ENCODE results near the gene SRL.

SRL gene

DNA sequence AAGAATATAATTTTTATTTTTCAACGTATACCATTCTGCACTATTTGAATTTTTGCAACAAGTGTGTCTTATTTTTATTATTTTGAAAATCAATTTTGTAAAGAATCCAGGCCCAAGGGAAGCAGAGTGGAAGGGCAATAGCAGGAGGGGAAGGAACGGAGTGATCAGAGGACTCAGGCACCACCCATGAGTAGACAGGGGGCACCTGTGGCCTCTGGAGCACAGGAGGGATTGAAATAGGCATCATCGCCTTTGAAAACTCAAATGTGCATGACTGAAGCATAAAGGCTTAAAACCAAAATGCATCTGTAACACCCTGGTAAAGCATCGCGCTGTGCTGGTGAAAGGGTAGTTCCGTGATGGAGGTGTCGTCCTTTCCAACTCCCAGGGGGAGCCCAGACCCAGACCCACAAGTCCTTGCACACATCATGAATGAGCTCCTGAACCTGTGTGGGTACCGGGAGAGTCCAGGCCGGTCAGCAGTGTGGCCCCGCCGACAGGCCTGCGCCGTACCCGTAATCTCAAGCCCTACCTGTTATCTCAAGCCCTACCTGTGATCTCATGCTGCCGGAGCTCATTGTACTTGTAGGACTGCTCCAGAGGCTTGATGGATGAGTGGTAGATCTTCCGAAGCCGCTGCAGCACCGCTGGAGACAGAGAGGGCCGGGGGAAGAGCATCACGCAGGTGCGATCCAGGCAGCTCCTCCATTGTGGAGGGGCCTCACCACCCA, 39.1 kb downstream of the SRL start:
- TF ChIP-seq, protein P1, sequence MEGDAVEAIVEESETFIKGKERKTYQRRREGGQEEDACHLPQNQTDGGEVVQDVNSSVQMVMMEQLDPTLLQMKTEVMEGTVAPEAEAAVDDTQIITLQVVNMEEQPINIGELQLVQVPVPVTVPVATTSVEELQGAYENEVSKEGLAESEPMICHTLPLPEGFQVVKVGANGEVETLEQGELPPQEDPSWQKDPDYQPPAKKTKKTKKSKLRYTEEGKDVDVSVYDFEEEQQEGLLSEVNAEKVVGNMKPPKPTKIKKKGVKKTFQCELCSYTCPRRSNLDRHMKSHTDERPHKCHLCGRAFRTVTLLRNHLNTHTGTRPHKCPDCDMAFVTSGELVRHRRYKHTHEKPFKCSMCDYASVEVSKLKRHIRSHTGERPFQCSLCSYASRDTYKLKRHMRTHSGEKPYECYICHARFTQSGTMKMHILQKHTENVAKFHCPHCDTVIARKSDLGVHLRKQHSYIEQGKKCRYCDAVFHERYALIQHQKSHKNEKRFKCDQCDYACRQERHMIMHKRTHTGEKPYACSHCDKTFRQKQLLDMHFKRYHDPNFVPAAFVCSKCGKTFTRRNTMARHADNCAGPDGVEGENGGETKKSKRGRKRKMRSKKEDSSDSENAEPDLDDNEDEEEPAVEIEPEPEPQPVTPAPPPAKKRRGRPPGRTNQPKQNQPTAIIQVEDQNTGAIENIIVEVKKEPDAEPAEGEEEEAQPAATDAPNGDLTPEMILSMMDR (IDR thresholded peaks at IDR 0.05) = no peak

DNA sequence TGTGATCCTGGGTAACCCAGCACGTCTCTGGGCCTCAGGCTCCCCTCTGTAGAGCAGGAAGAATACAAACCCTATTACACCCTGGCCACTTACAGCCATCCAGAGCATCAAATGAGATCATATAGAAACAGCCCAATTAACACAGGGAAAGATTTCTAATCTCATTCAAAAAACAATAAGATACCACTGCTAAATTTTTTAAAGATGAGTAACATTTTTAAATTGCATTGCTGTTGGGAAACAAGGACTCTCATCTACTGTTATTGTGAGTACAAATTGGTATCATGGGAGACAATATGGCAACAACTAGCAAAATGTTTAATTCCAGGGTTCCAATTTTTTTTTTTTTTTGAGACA, 41.1 kb downstream of the SRL start:
- TF ChIP-seq, protein P1 (IDR thresholded peaks at IDR 0.05) = no peak

DNA sequence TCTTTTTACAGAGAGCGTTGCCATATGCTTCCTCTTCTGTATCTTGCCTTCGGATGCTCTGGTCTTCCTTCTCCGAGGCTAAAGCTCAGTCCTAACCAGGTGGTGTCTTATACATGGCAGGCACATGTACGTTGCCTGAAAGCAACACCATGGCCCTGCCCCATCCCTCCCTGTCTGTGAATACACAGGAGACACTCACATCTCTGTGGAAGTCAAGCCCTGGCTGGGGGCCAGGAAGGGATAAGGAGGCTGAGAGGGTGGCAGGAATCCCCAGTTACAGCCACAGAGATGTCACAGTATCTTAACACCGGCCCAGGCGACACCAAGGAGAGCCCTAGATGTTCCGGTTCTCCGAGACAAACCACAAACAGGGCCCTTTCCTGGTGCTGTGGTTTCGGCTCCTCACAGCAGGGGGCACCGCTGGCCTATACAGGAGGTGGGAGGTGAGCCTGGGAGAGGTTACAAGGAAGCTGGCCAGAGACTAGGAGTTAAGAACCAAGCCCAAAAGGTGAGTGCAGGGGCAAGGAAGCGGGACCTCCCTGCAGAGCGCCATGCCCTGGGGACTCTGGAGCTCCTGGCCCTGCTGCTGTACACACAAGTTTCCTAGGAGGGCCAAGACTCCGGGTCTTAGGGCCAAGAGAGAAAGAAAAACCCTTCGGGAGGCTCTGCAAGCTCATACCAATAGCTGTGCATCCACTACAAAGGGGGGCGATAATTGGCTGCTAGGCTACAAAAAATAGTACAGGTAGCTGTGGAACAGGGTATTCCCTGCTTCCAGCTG, 41.7 kb downstream of the SRL start:
- TF ChIP-seq, protein P1 (IDR thresholded peaks at IDR 0.05) = peak; percentile 74

DNA sequence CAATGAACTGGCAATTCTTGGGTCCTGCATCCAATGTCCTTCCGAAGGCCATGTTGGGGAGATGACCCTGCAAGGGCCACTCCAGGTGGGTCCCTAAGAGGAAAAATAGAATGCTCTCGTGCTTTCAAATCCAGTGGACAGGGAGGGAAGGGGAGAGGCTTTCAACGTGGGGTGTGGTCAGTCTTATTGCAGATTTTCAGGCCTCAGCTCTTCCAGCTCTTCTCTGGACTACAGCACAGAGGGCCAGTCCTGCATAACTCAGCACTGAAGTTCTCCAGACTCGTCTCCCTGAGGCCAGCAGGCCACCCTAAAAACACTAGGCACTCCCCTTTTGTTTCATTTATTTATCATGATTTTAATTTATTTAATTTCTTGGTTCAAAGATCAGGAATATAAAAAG, 43.1 kb downstream of the SRL start:
- TF ChIP-seq, protein P1 (IDR thresholded peaks at IDR 0.05) = no peak

DNA sequence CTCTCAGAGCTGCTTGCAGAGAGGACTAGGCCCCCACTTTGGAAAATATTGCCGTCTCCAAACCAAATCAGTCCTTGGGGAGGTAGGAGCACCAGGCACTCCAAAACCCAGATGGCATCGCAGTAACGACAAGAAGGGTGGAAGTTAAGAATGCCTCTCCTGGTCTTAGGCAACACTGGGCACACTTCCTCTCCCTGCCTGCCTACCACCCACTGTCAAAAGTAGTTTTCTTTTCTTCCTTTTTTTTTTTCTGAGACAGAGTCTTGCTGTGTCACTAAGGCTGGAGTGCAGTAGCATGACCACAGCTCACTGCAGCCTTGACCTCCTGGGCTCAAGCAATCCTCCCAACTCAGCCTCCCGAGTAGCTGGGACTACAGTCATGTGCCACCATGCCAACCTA, 47.2 kb downstream of the SRL start:
- TF ChIP-seq, protein P1 (IDR thresholded peaks at IDR 0.05) = no peak

DNA sequence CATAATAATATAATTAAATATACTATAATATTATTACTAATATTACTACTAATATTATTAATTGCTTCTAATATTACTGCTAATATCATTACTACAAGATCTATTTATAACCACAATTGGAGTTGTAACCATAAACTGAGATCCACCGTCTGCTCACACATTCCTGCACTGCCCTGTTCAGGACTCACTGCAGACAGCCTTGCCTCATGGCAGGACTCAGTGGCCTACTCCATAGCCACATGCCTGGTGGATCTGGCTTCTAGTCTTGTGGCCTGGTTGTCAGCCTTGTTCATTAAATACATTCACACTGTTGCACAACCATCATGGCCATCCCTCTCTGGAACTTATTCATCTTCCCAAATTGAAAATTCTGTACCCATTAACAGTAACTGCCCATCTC, 48.0 kb downstream of the SRL start:
- TF ChIP-seq, protein P1 (IDR thresholded peaks at IDR 0.05) = no peak

DNA sequence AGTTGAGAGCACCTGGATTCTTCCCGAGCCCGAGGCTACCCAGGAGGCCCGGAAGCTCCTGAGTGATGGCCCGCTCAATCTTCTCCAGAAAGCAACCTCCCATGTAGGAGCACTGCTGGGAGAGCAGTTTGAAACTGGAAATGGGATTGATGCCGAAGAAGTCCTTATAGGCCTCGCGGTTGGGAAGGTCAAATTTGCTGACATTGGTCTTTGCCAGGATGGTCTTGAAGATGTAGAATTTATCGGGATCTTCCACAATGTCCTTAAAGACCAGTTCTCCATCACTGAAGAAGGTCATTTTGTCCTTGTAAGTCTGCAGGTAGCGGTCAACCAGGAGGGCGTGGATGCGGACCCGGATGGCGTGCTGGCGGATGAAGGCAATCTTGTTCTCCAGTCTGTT, 49.7 kb downstream of the SRL start:
- TF ChIP-seq, protein P1 (IDR thresholded peaks at IDR 0.05) = no peak
